Measurements from ENCODE around the gene SLC39A9.

SLC39A9 gene, protein sequence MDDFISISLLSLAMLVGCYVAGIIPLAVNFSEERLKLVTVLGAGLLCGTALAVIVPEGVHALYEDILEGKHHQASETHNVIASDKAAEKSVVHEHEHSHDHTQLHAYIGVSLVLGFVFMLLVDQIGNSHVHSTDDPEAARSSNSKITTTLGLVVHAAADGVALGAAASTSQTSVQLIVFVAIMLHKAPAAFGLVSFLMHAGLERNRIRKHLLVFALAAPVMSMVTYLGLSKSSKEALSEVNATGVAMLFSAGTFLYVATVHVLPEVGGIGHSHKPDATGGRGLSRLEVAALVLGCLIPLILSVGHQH

DNA sequence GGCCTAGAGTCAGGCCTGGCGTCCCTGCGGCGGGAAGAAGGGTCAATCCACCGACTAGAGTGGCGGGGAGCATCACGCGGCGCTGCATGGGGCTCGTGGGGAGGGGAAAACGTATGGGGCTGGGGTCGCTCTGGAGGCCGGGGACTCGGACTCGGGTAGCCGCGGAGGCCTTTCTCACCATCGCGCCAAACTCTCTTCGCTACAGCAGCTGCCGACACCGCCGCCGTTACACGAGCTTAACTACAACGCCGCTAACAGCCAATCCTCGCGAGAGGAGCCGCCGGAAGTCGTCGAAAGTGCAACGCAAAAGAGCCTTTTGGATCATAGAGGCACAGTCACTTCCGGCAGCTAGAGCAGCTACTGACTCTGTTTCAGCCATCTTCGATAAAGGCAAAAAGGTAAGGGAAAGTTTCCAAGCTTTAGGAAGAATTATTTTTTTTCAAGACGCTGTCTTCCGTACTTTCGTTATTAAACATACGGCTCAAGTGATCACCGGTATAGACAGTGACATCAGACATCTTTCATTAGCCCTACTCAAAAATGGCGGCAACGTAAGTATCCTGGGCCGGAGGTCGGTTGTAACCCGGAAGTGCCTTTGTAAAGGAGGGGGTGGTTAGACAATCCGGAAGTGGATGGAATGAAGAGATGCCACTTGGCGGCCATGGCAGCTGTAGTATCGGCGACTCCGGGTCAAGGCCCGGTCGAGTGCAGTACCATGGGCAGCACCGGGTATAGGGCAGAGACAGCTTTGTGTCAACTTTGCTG, at the start of gene SLC39A9, which contains the start of gene ERH:
Gene SLC39A9, plus strand, starts transcription at position 640 of the 765 bp plus-strand sequence. CDS start 678 bp downstream, outside the sequence.
Gene ERH, minus strand, starts transcription at position 247 of the 765 bp plus-strand sequence. Its CDS starts 66 bp downstream, at position 181.
- peak; percentile 94 for DNase-seq

DNA sequence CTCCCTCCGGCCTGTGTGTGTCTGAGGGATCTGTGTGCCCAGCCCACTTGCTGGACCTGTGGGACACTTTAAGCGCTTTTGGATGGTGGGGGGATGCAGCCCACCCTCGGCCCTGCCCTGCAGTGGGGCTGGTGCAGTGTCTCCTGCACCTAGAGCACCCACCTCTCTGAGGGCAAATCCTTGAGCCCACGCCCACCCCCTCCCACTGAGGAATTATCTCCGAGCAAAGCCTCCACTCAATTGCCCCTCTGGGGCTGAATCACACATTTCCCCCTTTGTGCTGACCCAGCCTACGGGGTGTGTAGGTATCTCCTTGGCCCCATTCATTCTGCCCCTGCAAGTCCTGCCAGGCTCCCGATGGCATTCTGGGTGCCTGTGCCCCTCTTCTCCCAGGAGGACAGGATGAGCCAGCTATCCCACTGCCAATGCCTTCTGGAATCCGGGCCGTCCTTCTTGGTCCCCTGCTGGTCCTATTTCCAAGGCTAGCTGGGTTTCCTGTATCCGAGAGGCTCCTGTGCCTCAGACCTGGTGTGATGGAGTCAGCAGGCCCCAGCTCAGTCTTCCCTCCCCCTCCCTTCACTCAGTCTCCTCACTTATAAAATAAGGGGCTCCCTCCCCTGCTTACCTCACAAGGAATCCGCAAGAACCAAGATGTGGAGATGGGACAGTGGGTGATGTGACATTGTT, 49.3 kb upstream of the SLC39A9 start:
- DNase-seq: no peak

DNA sequence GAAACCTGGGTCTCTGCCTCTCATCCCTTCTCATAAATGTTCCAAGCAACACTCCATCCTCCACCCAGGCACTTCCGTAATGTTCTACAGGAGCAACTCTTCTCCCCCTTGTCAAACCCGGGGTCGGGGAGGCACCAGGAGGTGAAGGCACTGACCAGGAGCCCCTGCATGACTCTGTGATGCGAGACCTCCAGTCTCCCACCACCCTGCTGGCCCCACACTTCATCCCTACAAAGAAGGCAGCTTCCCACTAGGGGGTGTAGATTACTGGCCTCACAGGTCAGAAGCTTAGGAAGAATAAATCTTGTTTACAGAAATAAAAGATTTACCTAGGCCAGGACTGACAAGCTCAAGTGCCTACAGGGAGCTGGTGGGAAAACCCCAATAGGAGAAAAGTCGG, 47.6 kb upstream of the SLC39A9 start:
- DNase-seq: no peak

DNA sequence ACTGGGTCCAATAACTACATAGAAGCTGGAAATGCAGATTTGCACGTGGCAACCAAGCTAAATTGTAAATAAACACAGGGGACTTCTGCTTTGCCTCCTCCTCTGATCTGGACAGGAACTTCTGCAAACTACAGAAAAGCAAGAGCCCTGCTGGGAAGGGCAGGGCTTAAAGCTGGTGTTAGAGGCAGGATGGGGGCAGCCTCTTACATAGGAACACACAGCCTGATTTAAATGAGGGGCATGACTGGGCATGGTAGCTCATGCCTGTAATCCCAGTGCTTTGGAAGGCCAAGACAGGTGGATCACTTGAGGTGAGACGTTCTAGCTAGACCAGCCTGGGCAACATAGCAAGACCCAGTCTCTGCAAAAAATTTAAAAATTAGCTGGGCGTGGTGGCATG, 47.1 kb upstream of the SLC39A9 start:
- no peak for DNase-seq

DNA sequence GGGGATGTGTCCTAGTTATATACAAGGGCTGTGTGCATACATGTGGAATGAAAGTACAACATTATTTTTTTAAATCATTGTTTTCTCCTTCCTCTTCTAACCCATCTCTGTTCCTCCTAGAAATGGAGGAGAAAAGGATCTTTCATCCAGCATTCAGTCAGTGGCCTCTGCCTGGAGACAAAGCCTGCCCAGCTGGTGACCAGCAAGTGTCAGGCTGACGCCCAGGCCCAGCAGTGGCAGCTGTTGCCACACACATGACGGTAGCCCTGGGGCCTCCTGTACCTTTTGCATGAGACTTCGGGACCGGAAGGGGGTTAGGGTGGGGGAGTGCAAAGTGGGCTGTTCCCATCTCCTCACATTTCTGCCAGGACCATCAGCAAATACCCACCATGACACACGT, 46.6 kb upstream of the SLC39A9 start:
- DNase-seq: no peak

DNA sequence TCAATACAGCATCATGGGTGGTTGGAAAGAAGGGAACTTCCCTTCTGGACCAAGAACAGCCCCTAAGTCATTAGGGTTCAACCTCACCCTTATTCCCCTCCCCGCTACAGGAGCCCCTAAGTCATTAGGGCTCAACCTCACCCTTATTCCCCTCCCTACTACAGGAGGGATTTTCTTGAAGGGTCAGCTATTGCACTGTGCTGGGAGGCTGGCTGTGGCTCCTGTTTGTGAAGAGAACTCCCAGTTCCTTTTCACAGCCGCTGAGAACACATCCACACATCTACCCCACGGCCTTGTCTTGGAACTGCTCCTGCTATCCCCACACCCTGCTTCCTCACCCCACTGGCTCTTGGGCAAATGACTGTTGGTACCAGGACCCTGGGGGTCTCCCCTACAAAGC, 45.3 kb upstream of the SLC39A9 start:
- no peak for DNase-seq

DNA sequence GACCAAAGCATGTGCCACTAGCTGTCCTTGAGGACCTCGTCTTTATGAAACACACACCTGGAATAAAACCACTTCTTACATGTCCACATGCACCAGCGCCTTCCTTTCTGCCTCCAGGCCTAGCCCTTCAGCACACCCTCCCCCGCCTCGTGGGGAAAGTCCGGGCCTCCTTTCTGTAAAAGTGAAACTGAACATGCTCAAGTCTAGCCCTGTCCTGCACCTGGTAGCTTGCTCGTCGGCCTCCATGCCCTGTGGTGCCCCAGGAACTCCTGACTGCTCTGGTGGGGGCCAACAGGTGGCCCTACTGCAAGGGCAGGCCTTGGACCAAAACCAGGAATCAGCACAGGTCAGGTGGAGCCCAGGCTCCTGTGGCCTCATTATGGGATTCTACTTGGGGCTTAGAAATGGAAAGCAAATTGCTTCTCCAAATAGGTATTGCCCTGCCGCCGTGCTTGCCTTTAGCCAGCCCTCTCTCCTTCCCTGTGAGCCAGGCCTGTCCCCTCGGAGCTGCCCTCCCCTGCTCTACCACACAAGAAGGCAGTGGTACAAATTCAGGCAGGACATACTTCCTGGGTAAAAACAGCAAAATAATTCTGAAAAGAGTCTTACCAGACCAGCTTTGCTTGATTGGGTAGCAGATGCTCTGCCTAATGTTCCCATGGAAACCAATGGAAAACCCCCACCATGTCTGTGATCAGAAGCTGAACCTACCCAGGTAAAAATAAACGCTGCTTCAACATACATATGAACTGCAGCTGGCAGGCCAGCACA, 43.9 kb upstream of the SLC39A9 start:
- peak; percentile 67 for DNase-seq

DNA sequence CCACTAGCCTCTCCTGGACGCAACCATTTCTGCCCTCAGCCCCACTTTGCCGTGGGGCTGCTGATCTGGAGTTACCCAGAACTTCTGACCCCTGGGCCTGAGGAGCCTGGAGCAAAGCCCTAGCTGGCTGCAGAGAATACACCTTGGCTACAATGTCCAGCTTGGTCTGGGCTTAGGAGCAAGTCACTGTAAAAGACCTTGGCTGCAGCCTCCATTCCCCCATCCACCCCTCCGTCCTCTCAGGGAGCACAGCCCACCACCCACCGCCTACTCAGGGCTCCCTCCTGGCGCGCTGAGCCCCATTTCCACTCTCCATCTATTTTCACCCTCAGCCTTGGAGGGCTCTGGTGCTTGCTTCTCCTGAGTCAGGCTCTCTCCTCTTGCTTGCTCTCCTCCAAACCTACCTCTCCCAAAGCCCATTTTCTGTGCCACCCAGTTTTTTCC, 43.3 kb upstream of the SLC39A9 start:
- DNase-seq: no peak

DNA sequence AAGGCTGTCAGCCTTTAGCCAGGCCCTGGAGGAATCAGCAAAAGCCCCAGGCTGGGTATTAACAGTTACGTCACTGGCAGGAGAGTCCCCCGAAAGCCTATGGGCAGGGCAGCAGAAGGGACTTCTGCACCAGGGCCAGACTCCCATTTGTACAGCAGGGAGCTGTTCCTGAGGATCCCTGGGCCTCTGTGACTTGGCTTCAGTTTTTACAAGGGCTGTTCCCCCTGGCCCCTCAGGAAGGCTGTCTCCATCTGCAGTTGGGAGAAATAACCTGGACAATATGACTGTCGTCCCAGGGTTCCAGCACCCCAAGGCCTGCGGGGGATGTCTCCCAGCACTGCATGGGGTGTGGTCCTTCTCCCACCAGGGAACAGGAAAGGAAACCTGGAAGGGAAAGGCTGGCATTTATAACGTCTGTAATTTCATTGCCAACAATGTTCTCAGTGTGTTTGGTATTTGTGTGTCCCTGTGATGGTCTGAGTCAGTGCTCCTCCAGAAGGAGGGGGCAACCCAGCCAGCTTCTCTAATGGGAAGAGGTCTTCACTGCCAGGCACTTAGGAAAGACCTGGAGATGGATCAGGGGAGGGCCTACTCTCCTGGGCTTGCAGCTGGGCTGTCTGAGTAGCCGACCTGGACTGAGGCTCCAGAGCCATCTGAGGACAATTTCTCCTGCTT, 42.7 kb upstream of the SLC39A9 start:
- DNase-seq: no peak

DNA sequence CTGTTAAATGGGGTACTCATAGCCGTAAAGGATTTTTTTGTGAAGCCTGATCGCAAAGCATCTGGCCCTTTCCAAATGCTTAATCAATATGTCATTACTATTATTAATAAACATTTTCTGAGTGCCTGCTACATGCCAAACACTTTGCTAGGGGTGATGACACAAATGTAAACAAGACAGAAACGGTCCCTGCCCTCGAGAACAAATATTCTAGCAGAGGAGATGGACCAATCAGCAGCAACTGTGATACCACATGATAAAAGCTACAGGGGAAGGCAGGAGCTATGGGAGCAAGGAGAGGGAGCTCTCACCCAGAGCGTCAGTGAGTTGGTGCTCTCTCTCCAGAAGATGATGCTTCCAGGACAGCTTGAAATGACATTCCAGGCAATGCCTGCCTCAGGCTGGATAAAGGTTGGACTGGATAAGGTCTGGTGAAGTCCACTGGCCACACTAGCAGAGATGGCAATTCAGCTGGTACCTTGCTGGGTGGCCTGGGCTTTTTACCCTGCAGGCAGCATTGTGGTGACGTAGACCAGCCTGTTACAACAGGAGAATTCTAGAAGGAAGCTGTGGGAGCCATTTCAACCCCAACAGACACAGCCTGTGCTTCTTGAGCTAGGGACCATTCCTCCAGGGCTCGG, 41.5 kb upstream of the SLC39A9 start:
- DNase-seq: no peak

DNA sequence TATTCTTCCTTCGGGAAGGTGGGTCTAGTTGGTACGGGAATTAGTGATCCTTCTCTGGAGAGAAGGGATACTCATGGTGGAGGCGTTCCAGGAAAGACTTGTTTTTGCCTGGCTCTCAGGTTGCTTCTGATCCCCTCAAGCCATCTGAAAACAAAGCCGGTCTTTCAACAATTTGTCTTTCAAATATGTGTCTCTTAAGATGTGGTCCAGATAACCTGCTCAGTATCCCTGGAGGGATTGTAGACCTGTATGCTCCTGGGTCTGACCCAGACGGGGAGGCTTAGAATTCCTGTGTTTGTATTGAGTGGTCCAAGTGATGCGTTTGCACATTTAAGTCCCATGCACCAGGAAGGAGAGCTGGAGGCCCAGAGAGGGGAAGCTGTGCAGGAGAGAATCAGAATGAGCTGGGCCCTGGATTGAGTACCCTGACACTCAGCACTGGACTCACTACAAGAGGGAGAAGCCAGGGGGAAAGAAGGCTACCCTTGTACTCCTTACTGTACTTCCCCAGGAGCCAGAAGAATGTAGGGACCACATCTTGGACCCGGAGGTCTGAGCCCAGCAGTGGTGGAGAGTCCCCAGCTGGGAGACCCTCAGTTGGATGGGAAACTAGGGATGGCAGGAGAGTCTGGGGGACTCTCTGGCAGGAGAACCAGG, 40.8 kb upstream of the SLC39A9 start:
- no peak for DNase-seq

DNA sequence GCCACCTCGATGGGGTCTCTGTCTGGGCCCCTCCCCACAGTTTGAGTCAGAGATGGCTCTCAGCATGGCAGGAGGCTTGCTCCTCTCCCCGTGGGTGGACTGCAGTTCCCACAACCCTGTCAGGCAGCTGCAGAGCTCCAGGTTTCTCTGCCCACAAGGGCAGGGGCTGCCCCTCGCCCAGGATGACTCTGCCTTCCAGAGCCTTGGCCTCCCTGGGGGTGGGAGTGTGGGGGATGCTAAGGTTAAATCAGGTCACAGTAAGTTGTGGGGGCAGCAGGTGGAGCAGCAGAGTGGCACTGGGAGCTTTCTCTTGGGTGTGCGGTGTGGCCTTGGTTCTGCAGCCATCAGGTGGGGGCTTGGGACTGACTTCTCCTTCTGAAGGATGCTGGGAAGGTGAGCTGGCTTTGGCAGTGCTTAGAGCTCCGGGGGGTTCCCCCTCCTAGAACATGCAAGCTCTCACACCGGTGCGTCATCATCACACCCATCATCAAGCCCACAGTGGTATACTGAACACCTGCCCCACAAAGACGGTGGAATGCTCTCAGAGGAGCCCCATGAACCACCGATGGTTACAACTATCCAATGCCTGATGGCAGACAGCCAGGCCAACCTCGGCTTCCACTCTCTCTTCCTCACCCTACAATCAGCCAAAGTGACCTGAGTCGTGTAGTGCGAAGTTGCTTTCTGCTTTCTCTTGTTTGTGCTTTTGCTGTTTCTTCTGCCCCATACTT, 40.1 kb upstream of the SLC39A9 start:
- no peak for DNase-seq

DNA sequence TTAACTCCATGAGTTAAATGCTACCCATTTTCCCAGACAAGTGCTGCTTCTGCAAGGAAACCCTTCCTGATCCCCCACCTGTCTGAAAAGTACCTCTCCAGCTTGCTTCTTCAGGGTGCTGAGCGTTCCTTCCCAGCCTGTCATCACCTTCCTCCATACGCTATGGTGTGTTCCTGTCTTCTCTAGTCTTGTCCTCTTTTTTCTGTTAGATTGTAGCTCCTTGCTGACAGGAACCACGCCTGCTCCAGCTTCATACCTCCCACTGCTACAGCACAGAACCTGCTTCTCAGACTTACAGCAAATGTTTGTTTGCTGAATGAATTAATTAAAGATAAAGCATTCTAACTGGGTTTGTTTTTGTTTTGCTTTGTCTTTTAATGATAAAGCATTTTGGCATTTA, 39.5 kb upstream of the SLC39A9 start:
- no peak for DNase-seq

DNA sequence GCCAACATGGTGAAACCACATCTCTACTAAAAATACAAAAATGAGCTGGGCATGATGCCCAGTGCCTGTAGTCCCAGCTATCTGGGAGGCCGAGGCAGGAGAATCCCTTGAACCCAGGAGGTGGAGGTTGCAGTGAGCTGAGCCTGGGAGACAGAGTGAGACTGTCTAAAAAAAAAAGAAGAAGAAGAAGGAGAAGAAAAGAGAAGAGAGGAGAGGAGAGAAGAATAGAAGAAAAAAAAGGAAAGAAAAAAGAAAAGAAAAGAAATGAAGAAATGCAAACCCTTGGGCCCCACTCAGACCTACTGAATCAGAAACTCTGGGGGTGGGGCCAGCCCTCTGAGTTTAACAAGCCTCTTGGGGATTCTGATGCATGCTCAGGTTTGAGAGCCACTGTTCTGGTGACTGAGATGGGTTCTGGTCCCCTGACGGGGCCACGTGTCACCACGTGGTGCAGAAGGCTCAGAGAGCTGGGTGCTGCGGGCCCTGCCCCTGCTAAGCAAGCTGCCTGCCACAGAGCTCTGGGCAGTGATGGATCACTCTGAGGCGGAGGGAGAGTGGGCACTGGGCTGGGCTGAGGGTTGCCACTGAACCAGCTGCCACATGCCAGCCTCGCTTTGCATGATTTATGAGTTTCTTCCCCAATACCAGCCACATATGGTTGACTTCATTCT, 37.9 kb upstream of the SLC39A9 start:
- no peak for DNase-seq

DNA sequence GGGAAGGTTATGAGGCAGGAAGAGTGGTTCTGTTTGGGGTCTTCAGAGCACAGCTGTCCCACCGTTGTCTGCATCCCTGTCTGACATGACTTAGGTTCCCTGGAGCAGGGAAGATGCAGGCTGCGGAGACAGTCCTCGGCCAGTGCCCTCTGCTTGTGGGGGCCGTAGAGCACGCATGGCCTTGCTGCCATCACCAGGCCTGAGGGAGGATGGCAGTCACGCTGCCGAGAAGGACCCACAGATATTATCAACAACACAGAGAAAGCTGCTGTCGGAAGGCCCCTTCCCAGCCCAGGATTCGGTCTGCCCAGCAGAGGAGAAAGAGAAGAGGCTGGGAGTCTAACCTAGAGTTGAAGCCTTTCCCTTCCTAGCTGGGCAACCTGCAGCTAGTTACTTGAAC, 35.4 kb upstream of the SLC39A9 start:
- no peak for DNase-seq

DNA sequence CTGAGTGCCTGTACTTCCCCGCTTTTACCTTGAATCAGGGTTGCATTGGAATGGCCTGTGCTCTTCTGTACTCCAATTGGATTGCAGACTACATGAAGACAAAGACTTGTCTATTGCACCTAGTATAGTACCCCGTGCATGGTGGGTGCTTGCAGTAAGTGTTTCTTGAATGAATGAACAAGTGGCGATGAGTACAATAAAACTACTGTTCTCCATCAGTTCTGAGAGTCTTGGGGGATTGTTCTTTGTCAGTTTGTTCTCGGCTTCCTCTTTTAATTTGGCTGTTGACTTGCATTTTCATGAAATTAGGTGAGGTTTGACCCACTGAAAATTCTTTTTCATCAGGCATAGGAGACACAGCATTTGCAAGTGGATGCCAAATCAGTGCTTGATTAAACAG, 34.5 kb upstream of the SLC39A9 start:
- DNase-seq: no peak

DNA sequence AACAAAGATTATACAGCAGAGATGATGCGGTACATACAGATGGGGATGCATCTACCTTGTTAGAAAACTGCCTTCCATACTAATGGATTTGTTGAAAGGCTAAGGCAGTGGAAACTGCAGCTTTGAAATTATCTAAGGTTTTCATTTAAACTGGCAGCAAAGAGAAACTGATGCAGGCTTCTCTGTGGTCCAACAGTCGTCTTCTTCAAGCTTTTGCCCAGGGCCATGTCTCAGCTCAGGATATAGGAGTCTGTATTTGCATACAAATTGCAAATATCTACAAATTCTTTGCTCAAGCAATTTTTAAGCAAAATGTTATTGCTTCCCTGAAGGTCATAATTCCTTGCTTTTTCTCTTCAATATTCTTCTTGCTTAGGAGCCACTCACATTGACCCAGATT, 34.1 kb upstream of the SLC39A9 start:
- no peak for DNase-seq

DNA sequence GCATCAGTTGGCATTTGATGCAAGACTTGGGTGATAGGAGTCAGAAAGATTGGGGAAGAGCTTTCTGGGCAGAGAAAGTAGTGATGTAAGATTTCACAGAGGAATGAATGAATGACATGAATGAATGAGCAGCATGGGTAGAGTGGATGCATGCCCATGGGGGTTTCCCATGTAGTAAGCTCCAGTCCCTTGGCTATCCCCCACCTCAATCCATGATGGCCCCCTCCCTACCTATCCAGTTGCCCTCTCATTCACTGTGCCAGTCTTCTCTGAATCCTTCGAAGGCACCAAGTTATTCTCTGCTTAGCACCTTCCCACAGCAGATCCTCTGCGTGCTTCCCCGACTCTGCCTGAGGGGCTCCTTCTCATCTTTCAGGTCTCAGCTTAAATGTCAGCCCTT, 32.4 kb upstream of the SLC39A9 start:
- DNase-seq: no peak

DNA sequence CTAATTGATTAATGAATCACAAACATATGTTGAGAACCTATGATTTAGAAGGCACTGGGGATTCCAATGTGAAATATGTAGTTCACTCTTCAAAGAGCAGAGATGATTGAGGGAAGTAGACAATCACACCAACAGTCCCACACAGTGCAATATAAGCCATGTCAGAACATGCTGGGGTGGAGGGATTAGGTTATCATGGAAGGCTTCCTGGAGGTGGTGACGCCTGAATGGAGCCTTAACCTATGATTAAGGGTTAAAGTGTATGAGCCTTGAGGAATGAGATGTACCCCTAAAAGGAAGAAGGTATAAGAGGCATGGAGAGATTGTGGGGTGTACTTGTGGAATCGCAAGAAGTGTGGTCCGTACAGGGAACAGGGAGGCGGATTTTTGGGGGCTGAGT, 31.7 kb upstream of the SLC39A9 start:
- DNase-seq: no peak

DNA sequence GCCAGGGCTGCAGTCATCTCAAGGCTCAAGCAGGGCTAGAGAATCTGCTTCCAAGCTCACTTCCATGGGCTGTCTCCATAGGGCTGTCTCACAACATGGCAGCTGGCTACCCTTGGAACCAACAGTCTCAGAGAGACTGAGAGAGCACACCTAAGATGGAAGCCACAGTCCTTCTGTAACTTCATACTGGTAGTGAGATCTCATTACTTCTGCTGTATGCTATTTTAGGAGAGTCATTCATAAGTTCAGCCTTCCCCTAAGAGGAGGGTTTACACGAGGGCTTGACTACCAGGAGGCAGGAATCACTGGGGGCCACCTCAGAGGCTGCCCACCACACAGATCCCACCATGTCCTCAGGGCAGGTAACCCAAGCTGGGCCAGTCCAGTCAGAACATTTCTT, 30.1 kb upstream of the SLC39A9 start:
- no peak for DNase-seq
